A549 (cell line): ENCODE measurements around the gene ARHGAP32.

ENCODE experiments used
- JUNB ChIP-seq: fragments of >200 bp; sonication (Bioruptor Twin); formaldehyde crosslinking; IDR thresholded peaks from 2 replicates; pipeline ENCODE4 v1.6.1; 2016
- MAX ChIP-seq: IDR thresholded peaks from 2 replicates; pipeline ENCODE4 v1.6.1; 2012
- MYC ChIP-seq: IDR thresholded peaks from 2 replicates; pipeline ENCODE4 v1.6.1; 2012; ENCODE audit warnings: mild to moderate bottlenecking, inconsistent platforms, low read length, improper control_type of control experiment, borderline replicate concordance
- USF2 ChIP-seq: fragments of 450-650 bp; IDR thresholded peaks from 2 replicates; pipeline ENCODE4 v1.6.1; 2014; ENCODE audit warnings: antibody characterized with exemption
- TF ChIP-seq, protein P1 (sequence below): fragments of >200 bp; sonication (Bioruptor Twin); formaldehyde crosslinking; IDR thresholded peaks from 3 replicates; pipeline ENCODE4 v1.5.1; 2016

DNA sequence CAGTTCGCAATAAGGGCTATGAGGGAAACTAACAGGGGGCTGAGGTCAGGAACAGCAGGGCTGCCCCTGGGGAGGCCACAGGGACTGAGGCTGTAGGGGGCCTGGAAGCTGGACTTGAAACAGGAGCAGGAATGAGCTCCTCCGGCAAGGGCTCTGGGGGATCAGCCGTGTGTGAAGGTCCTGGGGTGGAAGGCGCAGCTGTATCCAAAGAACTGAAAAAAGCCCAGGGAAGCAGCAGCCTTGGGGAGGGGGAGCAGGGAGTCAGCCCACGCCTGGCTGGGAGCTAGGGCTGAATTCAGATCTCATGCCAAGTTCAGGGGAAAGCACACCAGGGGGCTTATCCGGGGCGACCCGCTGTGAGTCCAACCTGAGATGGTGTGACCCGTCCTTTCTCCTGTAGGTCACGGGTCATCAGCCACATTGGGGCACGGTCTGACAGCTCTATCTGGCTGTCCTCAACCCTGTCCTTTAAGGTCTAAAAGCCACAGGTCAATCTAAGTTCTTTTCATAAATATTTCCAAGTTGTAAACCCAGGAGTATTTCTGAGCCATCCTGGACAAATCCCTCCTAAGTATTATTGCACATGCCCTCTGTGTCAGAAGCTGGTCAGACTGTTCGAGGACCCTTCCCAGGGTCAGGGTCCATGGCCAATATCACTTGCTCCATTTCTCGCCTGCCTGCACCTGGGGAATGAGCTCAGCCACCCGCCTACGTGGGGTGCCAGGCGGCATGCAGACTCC is 267.4 kb downstream of the ARHGAP32 start:
- TF ChIP-seq, protein P1, sequence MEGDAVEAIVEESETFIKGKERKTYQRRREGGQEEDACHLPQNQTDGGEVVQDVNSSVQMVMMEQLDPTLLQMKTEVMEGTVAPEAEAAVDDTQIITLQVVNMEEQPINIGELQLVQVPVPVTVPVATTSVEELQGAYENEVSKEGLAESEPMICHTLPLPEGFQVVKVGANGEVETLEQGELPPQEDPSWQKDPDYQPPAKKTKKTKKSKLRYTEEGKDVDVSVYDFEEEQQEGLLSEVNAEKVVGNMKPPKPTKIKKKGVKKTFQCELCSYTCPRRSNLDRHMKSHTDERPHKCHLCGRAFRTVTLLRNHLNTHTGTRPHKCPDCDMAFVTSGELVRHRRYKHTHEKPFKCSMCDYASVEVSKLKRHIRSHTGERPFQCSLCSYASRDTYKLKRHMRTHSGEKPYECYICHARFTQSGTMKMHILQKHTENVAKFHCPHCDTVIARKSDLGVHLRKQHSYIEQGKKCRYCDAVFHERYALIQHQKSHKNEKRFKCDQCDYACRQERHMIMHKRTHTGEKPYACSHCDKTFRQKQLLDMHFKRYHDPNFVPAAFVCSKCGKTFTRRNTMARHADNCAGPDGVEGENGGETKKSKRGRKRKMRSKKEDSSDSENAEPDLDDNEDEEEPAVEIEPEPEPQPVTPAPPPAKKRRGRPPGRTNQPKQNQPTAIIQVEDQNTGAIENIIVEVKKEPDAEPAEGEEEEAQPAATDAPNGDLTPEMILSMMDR, result no peak
- no peak for TF ChIP-seq JUNB
- TF ChIP-seq MYC, result no peak
- no peak for TF ChIP-seq USF2
- TF ChIP-seq MAX, result no peak
